ENCODE measurements around the gene OR4K1.

Gene OR4K1

GRCh38 chr14:19974844-19975243 lies 44.1 kb downstream of the OR4K1 start:
- FAIRE-seq (no peak), DNase-seq (ENCODE audit: insufficient read length, low spot score) (no peak)
- TF ChIP-seq CTCF (IDR thresholded peaks at IDR 0.05; ENCODE audit: insufficient read depth, missing control alignments) = no peak

GRCh38 chr14:19975291-19975690 lies 44.6 kb downstream of the OR4K1 start, which contains the start of gene OR4K15:
OR4K15 (plus strand) TSS chr14:19975591; CDS start chr14:19975591, 0 bp downstream.
- DNase-seq (ENCODE audit: insufficient read length, low spot score) (no peak), FAIRE-seq (no peak)
- no peak for TF ChIP-seq CTCF (IDR thresholded peaks at IDR 0.05; ENCODE audit: insufficient read depth, missing control alignments)

Data from D721Med (cell line).